Kidney capillary endothelial cell (primary cell): Measurements from ENCODE around the gene F12.

Experiments
- DNase-seq: peaks from one replicate; pipeline ENCODE4 v3.0.0-alpha.2; 2018; ENCODE audit warnings: low spot score

Gene F12

GRCh38 chr5:177412603-177413233, 3.4 kb upstream of the F12 start:
- DNase-seq = no peak

- no peak for DNase-seq
These were observed 1.2 kb upstream of the F12 start for GRCh38 chr5:177410575-177410974.

- DNase-seq = no peak
These were observed 3.6 kb downstream of the F12 start for GRCh38 chr5:177405805-177406204.

DNA sequence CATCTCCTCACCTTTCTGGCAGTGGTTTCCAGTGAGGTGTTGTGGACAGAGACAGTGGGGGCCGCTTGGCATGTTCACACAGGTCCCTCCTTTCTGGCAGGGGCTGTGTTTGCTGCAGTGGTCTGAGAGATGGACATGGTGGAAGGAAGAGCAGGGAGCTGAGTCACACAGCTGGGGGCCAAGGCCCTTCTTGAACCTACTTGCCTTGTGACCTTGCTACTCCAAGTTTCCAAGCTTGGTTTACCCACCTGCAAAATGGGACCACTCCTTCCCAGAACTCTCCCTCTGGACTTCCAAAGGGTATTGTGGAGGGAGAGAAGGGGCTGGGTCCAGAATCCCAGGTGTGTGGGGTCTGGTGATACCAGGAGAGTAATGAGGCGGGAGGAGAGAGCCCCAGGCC, 4.1 kb downstream of the F12 start:
- no peak for DNase-seq

DNA sequence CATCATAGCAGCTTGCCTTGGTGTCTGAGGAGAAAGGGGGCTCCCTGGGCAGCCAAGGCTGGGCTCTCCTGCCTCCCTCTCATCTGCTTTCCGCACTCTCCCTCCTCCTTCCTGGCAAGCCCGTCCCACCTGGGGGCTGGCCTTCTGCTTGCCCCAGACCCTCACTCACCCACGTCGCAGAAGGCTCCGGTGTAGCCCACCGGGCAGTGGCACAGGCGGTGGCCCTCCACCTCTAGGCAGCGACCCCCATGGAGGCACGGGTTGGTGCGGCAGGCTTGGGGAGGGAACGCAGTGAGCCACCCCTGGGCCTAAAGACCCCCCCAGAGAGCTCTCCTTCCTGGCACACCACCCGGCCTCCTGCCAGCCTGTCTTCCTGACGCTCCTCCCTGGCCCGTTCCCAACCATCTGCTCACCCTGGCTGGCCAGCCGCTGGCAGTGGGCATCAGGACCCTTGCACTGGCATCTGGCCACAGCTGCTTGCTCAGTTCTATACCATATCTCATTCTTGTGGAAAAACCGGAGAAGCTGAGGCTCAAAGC, 4.7 kb downstream of the F12 start:
- DNase-seq = no peak

DNA sequence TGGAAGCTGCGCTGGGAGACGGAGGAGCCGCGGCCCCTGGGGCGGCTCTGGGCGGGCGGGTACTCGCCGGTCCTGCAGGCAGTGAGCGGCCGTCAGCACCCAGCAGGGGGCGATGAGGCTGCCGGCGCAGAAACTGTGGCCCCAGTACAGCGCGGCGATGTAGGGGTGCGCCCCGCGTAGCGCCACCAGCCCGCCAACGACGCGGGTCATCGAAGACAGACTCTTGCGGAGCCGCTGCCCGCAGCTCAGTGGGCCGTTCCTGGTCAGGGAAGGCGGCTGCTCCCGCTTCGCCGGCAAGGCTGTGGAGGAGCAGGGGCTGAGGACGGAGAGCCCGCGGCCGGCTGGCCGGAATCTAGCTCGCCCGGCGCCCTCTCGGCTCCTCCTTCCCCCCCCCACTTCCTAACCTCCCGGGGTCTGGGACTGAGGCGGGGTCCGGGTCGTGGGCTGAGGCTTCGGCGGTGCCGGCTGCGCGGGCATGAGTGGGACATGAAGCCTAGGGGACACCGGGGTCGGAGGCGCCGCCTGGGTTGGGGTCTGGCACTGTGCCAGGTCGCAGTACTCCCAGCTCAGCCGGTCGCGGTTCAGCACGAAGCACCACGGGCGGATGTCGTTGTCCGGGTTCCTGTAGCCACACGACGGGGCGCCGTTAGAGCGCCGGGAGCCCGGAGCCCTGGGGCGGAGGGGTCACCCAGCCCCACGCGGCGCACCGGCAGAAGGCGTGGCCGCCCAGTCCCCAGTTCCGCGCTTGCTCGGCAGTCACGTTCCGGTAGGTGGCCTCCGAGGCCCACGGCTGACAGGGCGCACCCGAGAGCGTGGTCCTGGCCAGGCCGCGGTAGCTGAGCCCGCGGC, 5.3 kb downstream of the F12 start:
- DNase-seq = peak; percentile 70

DNA sequence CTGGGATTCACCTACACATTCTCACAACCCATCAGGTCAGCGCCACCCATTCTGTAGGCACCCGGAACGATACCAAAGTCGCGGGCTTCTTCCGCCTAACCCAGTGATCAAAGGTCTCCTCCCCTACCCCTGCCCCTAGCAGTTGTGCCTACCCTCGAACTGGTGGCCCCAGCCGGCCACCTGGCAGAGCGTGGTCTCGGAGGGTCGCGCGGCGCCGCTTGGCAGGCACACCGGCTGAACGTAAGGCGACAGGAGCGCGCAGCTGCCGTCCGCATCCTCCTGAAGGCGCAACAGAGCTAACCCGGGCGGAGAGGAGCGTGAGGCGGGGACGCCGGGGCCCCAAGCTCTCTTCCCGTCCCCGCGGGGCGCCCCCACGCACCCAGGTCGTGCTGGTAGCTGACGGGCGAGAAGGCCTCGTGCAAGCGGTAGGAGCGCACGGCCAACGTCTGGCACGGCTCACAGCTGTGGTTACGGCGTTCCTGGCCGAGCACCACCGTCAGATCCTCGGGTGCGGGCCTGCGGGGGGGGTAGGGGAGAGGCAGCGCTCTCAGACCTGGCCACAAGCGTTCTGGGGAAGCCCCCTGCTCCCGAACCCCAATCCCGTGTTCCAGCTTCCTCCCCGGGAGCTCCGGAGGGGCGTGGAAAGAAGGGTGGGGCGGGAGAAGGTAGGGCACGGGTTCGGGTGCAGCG, 6.1 kb downstream of the F12 start:
- DNase-seq = no peak

GRCh38 chr5:177402271-177403043, 6.9 kb downstream of the F12 start:
- DNase-seq = no peak

- DNase-seq = no peak
These were observed 9.1 kb downstream of the F12 start, which contains the start of gene PFN3 for GRCh38 chr5:177399997-177400868. Gene PFN3 (minus strand): TSS chr5:177400661. CDS start chr5:177400576, 85 bp downstream.

DNA sequence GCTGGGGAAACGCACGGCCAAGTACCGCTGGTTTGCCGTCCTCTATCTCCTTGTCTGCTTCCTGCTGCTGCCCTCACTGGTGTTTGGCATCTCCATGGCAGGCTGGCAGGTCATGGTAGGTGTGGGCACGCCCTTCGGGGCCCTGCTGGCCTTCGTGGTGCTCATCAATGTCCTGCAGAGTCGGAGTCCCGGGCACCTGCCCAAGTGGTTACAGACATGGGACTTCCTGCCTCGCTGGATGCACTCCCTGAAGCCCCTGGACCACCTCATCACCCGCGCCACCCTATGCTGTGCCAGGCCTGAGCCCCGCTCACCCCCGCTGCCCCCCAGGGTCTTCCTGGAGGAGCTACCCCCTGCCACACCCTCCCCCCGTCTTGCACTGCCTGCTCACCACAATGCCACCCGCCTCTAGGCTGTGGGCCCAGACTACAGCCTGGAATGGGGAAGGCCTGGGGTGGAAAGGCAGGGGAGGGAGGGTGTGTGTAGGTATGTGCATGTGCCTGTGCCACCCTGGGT, 11.4 kb downstream of the F12 start:
- no peak for DNase-seq

GRCh38 chr5:177396807-177397206, 12.6 kb downstream of the F12 start:
- no peak for DNase-seq

DNA sequence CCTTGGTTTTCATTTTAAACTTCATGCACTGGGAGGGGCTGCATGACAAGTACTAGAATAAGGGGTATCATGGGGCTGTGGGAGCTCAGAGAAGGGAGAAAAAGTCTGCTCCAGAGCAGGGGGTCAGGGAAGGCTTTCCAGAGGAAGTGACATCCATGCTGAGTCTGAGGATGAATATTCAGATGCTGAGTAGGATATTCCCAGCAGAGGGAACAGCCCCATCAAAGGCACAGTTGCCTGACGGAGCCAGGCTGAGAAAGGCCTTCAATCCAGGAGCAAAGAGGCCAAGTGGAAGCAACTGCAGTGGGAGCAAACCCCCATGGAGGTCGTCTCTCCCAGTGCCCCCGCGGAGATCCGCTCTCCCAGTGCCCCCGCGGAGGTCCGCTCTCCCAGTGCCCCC, 13.3 kb downstream of the F12 start:
- DNase-seq = no peak

- DNase-seq = no peak
These were observed 15.4 kb downstream of the F12 start for GRCh38 chr5:177393990-177394389.

- DNase-seq = no peak
These were observed 16.1 kb downstream of the F12 start for GRCh38 chr5:177393206-177393765.

DNA sequence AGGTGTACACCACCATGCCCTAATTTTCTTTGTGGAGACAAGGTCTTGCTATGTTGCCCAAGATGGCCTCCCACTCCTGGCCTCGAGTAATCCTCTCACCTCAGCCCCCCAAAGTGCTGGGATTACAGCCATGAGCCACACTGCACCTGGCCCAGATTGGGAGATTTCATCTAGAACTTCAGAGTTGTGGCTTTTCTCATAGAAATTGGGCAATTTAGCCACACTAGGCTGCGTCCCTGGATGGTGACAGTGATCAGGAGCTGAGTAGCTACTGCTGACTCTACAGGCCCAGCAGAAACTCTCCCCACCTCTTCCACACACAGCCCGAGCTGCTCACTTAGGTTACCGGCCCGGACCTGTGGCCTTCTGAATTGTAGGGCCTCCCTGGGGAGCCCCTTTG, 16.6 kb downstream of the F12 start:
- DNase-seq = no peak

DNA sequence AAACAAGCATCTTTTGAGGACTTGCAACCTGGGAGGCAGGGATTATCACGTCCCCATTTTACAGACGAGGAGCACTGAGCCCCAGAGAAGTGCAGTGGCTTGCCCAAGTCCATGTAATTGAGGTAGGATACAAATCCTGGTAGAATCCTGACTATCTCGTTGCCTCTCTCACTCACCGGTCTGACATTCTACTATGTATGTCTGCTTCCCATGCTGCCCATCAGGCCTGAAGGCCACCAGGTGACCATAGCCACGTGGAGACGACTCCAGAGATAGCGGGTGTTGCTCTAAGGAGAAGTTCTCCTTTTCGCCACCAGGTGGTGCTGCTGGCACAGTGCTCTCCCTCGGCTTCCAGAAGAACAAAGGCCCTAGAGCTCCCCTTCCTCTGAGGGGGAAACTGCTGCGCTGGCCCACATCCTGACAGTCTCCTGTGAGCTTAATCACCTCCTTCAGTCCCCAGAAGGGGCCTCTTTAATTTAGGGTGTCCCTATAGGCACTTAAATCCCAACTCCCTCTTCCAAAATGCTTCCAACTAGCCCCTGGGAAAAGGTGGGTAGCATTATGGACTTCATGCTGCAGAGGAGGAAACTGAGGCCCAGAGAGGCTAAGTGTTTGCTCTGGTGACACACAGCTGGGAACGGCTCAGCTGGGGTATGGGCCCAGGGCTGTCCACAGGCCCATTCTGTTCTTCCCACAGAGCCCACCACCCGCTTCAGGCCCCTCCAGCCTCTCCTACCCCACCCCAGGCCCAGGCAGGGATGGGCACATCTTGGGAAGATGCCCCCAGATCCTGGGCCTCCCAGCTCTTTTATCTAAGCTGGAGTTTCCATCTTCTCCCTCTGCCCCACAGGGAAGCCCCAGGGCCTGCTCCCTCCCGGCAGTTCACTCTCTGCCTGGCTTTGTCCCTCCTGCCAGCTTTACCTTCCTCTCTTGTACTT, 18.7 kb downstream of the F12 start:
- peak; percentile 88 for DNase-seq

- no peak for DNase-seq
These were observed 19.9 kb downstream of the F12 start for GRCh38 chr5:177389241-177390169.

DNA sequence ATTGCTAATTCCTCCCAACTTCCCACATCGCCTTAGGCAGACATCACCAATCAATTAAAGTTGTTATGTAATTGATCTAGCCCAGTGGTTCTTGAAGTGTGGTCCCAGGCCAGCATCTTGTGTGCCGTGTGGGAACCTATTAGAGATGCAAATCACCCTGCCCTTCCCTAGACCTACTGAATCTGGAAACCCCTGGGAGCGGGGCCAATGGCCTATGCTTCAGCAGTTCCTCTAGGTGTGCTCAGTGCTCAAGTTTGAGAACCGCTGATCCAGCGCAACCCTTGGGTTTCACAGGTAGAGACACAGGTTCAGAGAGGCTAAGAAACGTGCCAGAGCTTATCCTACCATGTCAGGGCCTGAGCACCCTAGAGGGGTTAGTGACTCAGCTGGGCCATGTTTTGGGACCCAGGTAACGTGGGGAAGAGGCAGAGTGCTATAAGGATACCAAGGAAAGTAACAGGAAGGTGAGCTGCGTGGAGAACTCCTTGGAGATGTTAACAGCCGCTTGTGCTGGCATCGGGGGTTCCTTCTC, 20.8 kb downstream of the F12 start:
- DNase-seq = no peak
